Testis (tissue), 3 donors: Measurements from ENCODE around the gene SYCP1. TPM values are rescaled to one million over a fixed set of nuclear protein-coding genes. Genes with fewer than 3 reads are reported as not detected.

Experiments used
- DNase-seq: peaks from one replicate; pipeline ENCODE4 v3.0.0-alpha.2; 2019
- H3K27ac ChIP-seq, 2 donors: fragments of 200-600 bp; sonication (generic); one replicate each; pipeline ENCODE4 v1.5.1; 2019
- H3K27me3 ChIP-seq: fragments of 200-600 bp; sonication (generic); one replicate; pipeline ENCODE4 v1.5.1; 2019
- H3K36me3 ChIP-seq: fragments of 200-600 bp; sonication (generic); one replicate; pipeline ENCODE4 v1.5.1; 2017; ENCODE audit warnings: low read depth; ENCODE audit errors: missing control alignments
- H3K4me1 ChIP-seq: fragments of 200-600 bp; sonication (generic); one replicate; pipeline ENCODE4 v1.5.1; 2019
- H3K4me3 ChIP-seq, 2 donors: fragments of 200-600 bp; sonication (generic); one replicate each; pipeline ENCODE4 v1.5.1; 2017 to 2019
- H3K9me3 ChIP-seq: fragments of 200-600 bp; sonication (generic); one replicate; pipeline ENCODE4 v1.5.1; 2017
- CTCF ChIP-seq, 3 experiments: fragments of 450-650 bp in 2 of 3; fragments of 200-600 bp in 1 of 3; sonication (generic) in 1 of 3; IDR thresholded peaks; one replicate each; pipeline ENCODE4 v1.5.1; 2016 to 2019; ENCODE audit warnings: antibody characterized with exemption in 3 of 3, mild to moderate bottlenecking in 2 of 3, moderate library complexity in 1 of 3
- POLR2A ChIP-seq: fragments of 450-650 bp; IDR thresholded peaks from one replicate; pipeline ENCODE4 v1.6.1; 2017; ENCODE audit warnings: antibody characterized with exemption, mild to moderate bottlenecking, moderate library complexity
- WGBS, 2 donors: methylation state at CpG; one replicate each; pipeline ENCODE4 v1.1.5; 2018; 5-methylcytosine and 5-hydroxymethylcytosine counted together
- intact Hi-C: fragments of 100-400 bp; cut with DNase I; formaldehyde crosslinking; loops from one replicate; pipeline ENCODE4 v1.15.1; 2023; ENCODE audit warnings: low total_unique reads
- polyA plus RNA-seq: library from polyadenylated mRNA; stranded (reverse); fragments of 350-450 nt; fragmentation: Illumina TruSeq; extraction: RNeasy Lipid Tissue Mini Kit (QIAGEN cat#74804); gene quantifications from one replicate; pipeline ENCODE4 v1.2.3, GENCODE V29; 2014; ENCODE audit warnings: low read depth, low replicate concordance; ENCODE audit not compliant: insufficient read depth
- total RNA-seq, 2 donors: library from RNA; depleted of rRNA; stranded (reverse); fragments of >200 nt; gene quantifications; one replicate each; pipeline ENCODE4 v1.2.3, GENCODE V29; 2016

SYCP1 gene
- total and polyA plus RNA-seq, 3 donors from 2014 or later = 10.5 to 66.5 (median 29.8) TPM

GRCh38 chr1:114831276-114831994 lies 23.2 kb upstream of the SYCP1 start:
- Histone ChIP-seq H3K27ac (no peak overlapping the region), H3K36me3 (no peaks in the 10 kb centered on the region), H3K4me1 (no peaks in the 10 kb centered on the region), H3K27me3 (no peaks in the 10 kb centered on the region), H3K4me3 (no peak overlapping the region), H3K9me3 (no peaks in the 10 kb centered on the region)
- no peak for TF ChIP-seq POLR2A
- 82 to 86% methylated on average over 5 of the region's 5 CpGs for WGBS, 2 donors
- no peak for DNase-seq
- intact Hi-C loops = no loop called here

DNA sequence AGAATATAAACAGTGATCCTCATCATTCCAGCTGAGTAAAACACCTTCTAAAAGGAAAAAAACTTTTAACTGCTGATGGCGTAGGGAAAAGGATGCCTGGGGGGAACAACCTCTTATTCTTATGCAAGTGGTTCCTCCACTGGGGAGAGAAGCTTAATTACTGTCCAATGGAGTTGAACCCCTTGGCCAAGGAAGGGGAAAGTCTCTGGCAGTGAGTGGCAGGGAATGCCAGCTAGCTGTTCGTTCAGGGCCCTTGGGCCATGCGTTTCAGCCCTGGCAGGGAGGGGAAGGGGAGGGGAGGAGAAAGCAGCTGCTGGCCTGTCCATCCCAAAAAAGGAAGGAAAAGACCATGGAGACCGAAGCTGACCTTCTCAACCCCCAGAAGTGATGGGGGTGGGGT lies 22.6 kb upstream of the SYCP1 start:
- Histone ChIP-seq H3K27ac (no peak overlapping the region), H3K4me1 (no peaks in the 10 kb centered on the region), H3K36me3 (no peaks in the 10 kb centered on the region), H3K9me3 (no peaks in the 10 kb centered on the region), H3K27me3 (no peaks in the 10 kb centered on the region), H3K4me3 (no peak overlapping the region)
- intact Hi-C loops = no loop called here
- TF ChIP-seq POLR2A (no peak), CTCF (IDR thresholded peaks at IDR 0.05) (no peak)
- DNase-seq = no peak
- WGBS, 2 donors = 90 to 94% methylated on average over 4 of the region's 4 CpGs

DNA sequence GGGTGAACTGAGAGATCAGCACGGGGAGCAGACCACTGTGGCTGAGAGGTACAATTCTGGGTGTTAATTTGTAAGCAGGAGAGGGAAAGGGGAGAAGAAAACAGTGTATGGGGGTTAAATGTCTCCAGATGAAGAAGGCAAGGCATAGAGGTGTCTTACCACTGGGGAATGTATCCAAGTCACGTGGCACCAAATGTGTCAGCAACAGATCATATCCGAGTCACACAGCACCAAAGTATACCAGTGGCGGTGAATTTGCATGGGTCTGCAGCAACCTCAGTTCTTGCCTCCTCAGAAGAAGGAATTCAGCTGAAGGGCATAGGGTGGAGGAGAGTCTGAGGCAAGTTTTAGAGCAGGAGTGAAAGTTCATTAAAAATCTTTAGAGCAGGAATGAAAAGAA lies 21.2 kb upstream of the SYCP1 start:
- WGBS, 2 donors = 90% methylated on average over 4 of the region's 4 CpGs
- Histone ChIP-seq H3K4me1 (no peaks in the 10 kb centered on the region), H3K9me3 (no peaks in the 10 kb centered on the region), H3K4me3 (no peak overlapping the region), H3K27me3 (no peaks in the 10 kb centered on the region), H3K36me3 (no peaks in the 10 kb centered on the region), H3K27ac (no peak overlapping the region)
- TF ChIP-seq CTCF (IDR thresholded peaks at IDR 0.05) (no peak), POLR2A (no peak)
- intact Hi-C loops = no loop called here
- DNase-seq = no peak

DNA sequence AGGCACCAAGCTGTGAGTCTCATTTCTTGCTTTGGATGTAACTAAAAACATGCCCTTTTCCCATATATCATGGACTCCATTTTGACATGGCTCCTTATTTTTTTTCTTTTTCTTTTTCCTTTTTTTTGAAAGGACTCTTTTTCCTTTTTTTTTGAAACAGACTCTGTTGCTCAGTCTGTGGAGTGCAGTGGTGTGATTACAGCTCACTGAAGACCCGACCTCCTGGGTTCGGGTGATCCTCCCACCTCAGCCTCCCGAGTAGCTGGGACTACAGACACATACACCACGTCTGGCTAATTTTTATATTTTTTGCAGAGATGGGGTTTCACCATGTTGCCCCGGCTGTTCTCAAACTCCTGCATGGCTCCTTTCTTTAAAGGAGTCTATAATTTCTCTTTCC lies 10.4 kb upstream of the SYCP1 start:
- Histone ChIP-seq H3K27me3 (no peaks in the 10 kb centered on the region), H3K36me3 (no peaks in the 10 kb centered on the region), H3K4me3 (no peak overlapping the region), H3K9me3 (no peaks in the 10 kb centered on the region), H3K27ac (no peak overlapping the region), H3K4me1 (no peaks in the 10 kb centered on the region)
- intact Hi-C loops = no loop called here
- TF ChIP-seq CTCF (IDR thresholded peaks at IDR 0.05) = no peak
- no peak for TF ChIP-seq POLR2A
- WGBS, 2 donors = 85 to 94% methylated on average over 5 of the region's 5 CpGs
- DNase-seq = no peak

GRCh38 chr1:114853584-114853983 lies 1.1 kb upstream of the SYCP1 start:
- intact Hi-C loops = no loop called here

More at GRCh38 chr1:114853584-114853983, 1.1 kb upstream of the SYCP1 start:
- DNase-seq = no peak
- WGBS, 2 donors = 58 to 70% methylated on average over 15 of the region's 15 CpGs
- TF ChIP-seq CTCF (IDR thresholded peaks at IDR 0.05) (no peak), POLR2A (no peak)
- Histone ChIP-seq H3K9me3 (no peaks in the 10 kb centered on the region), H3K27ac (peak overlapping the region; percentile 4 to 44), H3K36me3 (no peaks in the 10 kb centered on the region), H3K27me3 (no peaks in the 10 kb centered on the region), H3K4me1 (no peaks in the 10 kb centered on the region), H3K4me3 (peak overlapping the region in 1 of 2 donors; percentile 54)
